HepG2 (cell line): ENCODE results near the gene TBXA2R.

Experiments
- KLF13 ChIP-seq: sonication (generic); formaldehyde crosslinking; IDR thresholded peaks from 2 replicates; pipeline ENCODE4 v1.4.0; 2020; ENCODE audit warnings: mild to moderate bottlenecking, missing genetic modification reagents
- MAZ ChIP-seq, 2 experiments: sonication (generic) in 1 of 2; formaldehyde crosslinking in 1 of 2; IDR thresholded peaks; 2 replicates each; pipeline versions ENCODE4 v1.5.0 to v1.6.1; 2012 to 2020; ENCODE audit warnings: low read depth in 2 of 2, mild to moderate bottlenecking in 2 of 2, borderline replicate concordance in 1 of 2, improper control_type of control experiment in 1 of 2, low read length in 1 of 2, missing genetic modification reagents in 1 of 2, moderate library complexity in 1 of 2
- RAD21 ChIP-seq: fragments of 450-650 bp; formaldehyde crosslinking; IDR thresholded peaks from 2 replicates; pipeline ENCODE4 v1.5.0; 2020; ENCODE audit warnings: mild to moderate bottlenecking
- ZC3H13 ChIP-seq: sonication (generic); formaldehyde crosslinking; IDR thresholded peaks from 2 replicates; pipeline ENCODE4 v1.8.1; 2023; ENCODE audit warnings: mild to moderate bottlenecking, missing genetic modification reagents, moderate library complexity
- ZNF501 ChIP-seq: sonication (generic); formaldehyde crosslinking; IDR thresholded peaks from 2 replicates; pipeline ENCODE4 v1.5.1; 2020; ENCODE audit warnings: mild to moderate bottlenecking, moderate library complexity, missing genetic modification reagents
- TF ChIP-seq, protein P1 (sequence below): sonication (generic); formaldehyde crosslinking; IDR thresholded peaks from 2 replicates; pipeline ENCODE4 v1.4.0; 2020; ENCODE audit warnings: mild to moderate bottlenecking, missing genetic modification reagents, borderline replicate concordance

GRCh38 chr19:3610745-3611717 is 4.4 kb upstream of the TBXA2R start:
- TF ChIP-seq MAZ (IDR thresholded peaks at IDR 0.05; ENCODE audit: borderline replicate concordance, low read depth, low read length) (no peak), MAZ (CRISPR knock-in tag; IDR thresholded peaks at IDR 0.05; ENCODE audit: low read depth) (no peak), ZC3H13 (no peak), RAD21 (CRISPR knock-in tag) (no peak), ZNF501 (no peak), KLF13 (CRISPR knock-in tag) (no peak)
- TF ChIP-seq, protein P1, sequence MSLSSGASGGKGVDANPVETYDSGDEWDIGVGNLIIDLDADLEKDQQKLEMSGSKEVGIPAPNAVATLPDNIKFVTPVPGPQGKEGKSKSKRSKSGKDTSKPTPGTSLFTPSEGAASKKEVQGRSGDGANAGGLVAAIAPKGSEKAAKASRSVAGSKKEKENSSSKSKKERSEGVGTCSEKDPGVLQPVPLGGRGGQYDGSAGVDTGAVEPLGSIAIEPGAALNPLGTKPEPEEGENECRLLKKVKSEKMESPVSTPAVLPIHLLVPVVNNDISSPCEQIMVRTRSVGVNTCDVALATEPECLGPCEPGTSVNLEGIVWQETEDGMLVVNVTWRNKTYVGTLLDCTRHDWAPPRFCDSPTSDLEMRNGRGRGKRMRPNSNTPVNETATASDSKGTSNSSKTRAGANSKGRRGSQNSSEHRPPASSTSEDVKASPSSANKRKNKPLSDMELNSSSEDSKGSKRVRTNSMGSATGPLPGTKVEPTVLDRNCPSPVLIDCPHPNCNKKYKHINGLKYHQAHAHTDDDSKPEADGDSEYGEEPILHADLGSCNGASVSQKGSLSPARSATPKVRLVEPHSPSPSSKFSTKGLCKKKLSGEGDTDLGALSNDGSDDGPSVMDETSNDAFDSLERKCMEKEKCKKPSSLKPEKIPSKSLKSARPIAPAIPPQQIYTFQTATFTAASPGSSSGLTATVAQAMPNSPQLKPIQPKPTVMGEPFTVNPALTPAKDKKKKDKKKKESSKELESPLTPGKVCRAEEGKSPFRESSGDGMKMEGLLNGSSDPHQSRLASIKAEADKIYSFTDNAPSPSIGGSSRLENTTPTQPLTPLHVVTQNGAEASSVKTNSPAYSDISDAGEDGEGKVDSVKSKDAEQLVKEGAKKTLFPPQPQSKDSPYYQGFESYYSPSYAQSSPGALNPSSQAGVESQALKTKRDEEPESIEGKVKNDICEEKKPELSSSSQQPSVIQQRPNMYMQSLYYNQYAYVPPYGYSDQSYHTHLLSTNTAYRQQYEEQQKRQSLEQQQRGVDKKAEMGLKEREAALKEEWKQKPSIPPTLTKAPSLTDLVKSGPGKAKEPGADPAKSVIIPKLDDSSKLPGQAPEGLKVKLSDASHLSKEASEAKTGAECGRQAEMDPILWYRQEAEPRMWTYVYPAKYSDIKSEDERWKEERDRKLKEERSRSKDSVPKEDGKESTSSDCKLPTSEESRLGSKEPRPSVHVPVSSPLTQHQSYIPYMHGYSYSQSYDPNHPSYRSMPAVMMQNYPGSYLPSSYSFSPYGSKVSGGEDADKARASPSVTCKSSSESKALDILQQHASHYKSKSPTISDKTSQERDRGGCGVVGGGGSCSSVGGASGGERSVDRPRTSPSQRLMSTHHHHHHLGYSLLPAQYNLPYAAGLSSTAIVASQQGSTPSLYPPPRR (CRISPR knock-in tag), result no peak
